GM18511 (cell line): Measurements from ENCODE around the gene NLK.
"Not testable (repeated sequence)": the region's sequence is repeated elsewhere in the genome, so short reads cannot be mapped to it uniquely, and the experiment has no call there.

Experiments
- ATAC-seq: cut with Tn5 transposase; IDR thresholded peaks from one replicate; pipeline ENCODE4 v1.9.1; 2021; ENCODE audit warnings: mild to moderate bottlenecking, moderate library complexity; ENCODE audit not compliant: unreplicated experiment

The NLK gene

GRCh38 chr17:28042657-28042720 is at the start of gene NLK:
Gene NLK, plus strand, starts transcription at chr17:28042677. Its CDS starts 197 bp downstream, at chr17:28042874.
- no peak for ATAC-seq

GRCh38 chr17:27993161-27993695 is 49.2 kb upstream of the NLK start:
- ATAC-seq: no peak

GRCh38 chr17:27993723-27994310 is 48.7 kb upstream of the NLK start:
- ATAC-seq: no peak

GRCh38 chr17:27994586-27994985 is 47.9 kb upstream of the NLK start:
- ATAC-seq: no peak

GRCh38 chr17:27995554-27995953 is 46.9 kb upstream of the NLK start:
- ATAC-seq: no peak

- no peak for ATAC-seq
Observed at GRCh38 chr17:27996202-27997043, 46.1 kb upstream of the NLK start.

- no peak for ATAC-seq
Observed at GRCh38 chr17:27997044-27997401, 45.5 kb upstream of the NLK start.

GRCh38 chr17:27997522-27997921 is 45.0 kb upstream of the NLK start:
- no peak for ATAC-seq

GRCh38 chr17:28001149-28001548 is 41.3 kb upstream of the NLK start:
- no peak for ATAC-seq

GRCh38 chr17:28004344-28004743 is 38.1 kb upstream of the NLK start:
- no peak for ATAC-seq

- ATAC-seq: not testable (repeated sequence)
Observed at GRCh38 chr17:28007925-28008324, 34.6 kb upstream of the NLK start.

- ATAC-seq: no peak
Observed at GRCh38 chr17:28008513-28008912, 34.0 kb upstream of the NLK start.

GRCh38 chr17:28010406-28010805 is 32.1 kb upstream of the NLK start:
- ATAC-seq: no peak

- no peak for ATAC-seq
Observed at GRCh38 chr17:28018439-28019070, 23.9 kb upstream of the NLK start.

- ATAC-seq: no peak
Observed at GRCh38 chr17:28020515-28020914, 22.0 kb upstream of the NLK start.

GRCh38 chr17:28029044-28029443 is 13.4 kb upstream of the NLK start:
- ATAC-seq: no peak

GRCh38 chr17:28030386-28030785 is 12.1 kb upstream of the NLK start:
- ATAC-seq: no peak

- no peak for ATAC-seq
Observed at GRCh38 chr17:28031174-28031573, 11.3 kb upstream of the NLK start.

GRCh38 chr17:28033972-28034714 is 8.3 kb upstream of the NLK start:
- ATAC-seq: no peak

- ATAC-seq: not testable (repeated sequence)
Observed at GRCh38 chr17:28035452-28035851, 7.0 kb upstream of the NLK start.

- ATAC-seq: not testable (repeated sequence)
Observed at GRCh38 chr17:28035884-28036283, 6.6 kb upstream of the NLK start.

GRCh38 chr17:28038802-28039201 is 3.7 kb upstream of the NLK start:
- ATAC-seq: no peak
